Measurements from ENCODE around the gene CTIF. TPM values are rescaled to one million over a fixed set of nuclear protein-coding genes. Genes with fewer than 3 reads are reported as not detected.
A peak's percentile ranks its signal among the peaks of the same experiment; 100 is the strongest.

Gene CTIF
- total RNA-seq, 6 donors from 2014 or later, result 32.1 to 62.4 (median 47.8) TPM

- Histone ChIP-seq H3K27ac (no peak overlapping the region), H3K36me3 (peaks cover 0 to 8% (median 1%) of the 10 kb centered on the region in 4 donors), H3K4me1 (no peaks in the 10 kb centered on the region), H3K27me3 (no peaks in the 10 kb centered on the region), H3K9me3 (no peaks in the 10 kb centered on the region), H3K4me3 (no peak overlapping the region)
- 83 to 93% methylated on average over 3 of the region's 3 CpGs for WGBS, 2 donors
- no peak for ATAC-seq (ENCODE audit: low FRiP score in 2 of 2)
- TF ChIP-seq CTCF (IDR thresholded peaks at IDR 0.05), result no peak
- TF ChIP-seq POLR2AphosphoS5 (IDR thresholded peaks at IDR 0.05), result no peak
- TF ChIP-seq EP300 (IDR thresholded peaks at IDR 0.05), result no peak
- no peak for TF ChIP-seq POLR2A (IDR thresholded peaks at IDR 0.05)
- DNase-seq, result no peak
Measured at GRCh38 chr18:48578289-48578688, 39.5 kb downstream of the CTIF start.

GRCh38 chr18:48580066-48580465 is 41.2 kb downstream of the CTIF start:
- TF ChIP-seq CTCF (IDR thresholded peaks at IDR 0.05), result no peak
- TF ChIP-seq EP300 (IDR thresholded peaks at IDR 0.05), result no peak
- TF ChIP-seq POLR2A (IDR thresholded peaks at IDR 0.05), result no peak
- TF ChIP-seq POLR2AphosphoS5 (IDR thresholded peaks at IDR 0.05), result no peak
- no peak overlapping the region for H3K4me3 ChIP-seq
- no peaks in the 10 kb centered on the region for H3K4me1 ChIP-seq
- WGBS, 2 donors, result 88 to 95% methylated on average over 7 of the region's 7 CpGs
- DNase-seq (no peak), ATAC-seq (ENCODE audit: low FRiP score in 2 of 2) (no peak)
- H3K9me3 ChIP-seq, result no peaks in the 10 kb centered on the region
- H3K36me3 ChIP-seq, result peaks cover 0 to 8% (median 1%) of the 10 kb centered on the region in 4 donors
- H3K27me3 ChIP-seq, result no peaks in the 10 kb centered on the region
- H3K27ac ChIP-seq, result no peak overlapping the region

GRCh38 chr18:48580782-48581181 is 42.0 kb downstream of the CTIF start:
- TF ChIP-seq CTCF (IDR thresholded peaks at IDR 0.05) (no peak), POLR2A (IDR thresholded peaks at IDR 0.05) (no peak), POLR2AphosphoS5 (IDR thresholded peaks at IDR 0.05) (no peak), EP300 (IDR thresholded peaks at IDR 0.05) (no peak)
- DNase-seq (no peak), ATAC-seq (ENCODE audit: low FRiP score in 2 of 2) (peak in 1 of 2 donors; percentile 62)
- no peak overlapping the region for H3K27ac ChIP-seq
- H3K9me3 ChIP-seq, result no peaks in the 10 kb centered on the region
- H3K27me3 ChIP-seq, result no peaks in the 10 kb centered on the region
- 86 to 92% methylated on average over 5 to 10 of the region's 10 CpGs for WGBS, 2 donors
- peaks cover 0 to 3% (median under 1%) of the 10 kb centered on the region in 4 donors for H3K36me3 ChIP-seq
- H3K4me1 ChIP-seq, result no peaks in the 10 kb centered on the region
- no peak overlapping the region for H3K4me3 ChIP-seq

- Histone ChIP-seq H3K36me3 (peaks cover 0 to 2% (median 0%) of the 10 kb centered on the region in 4 donors), H3K9me3 (no peaks in the 10 kb centered on the region), H3K4me1 (no peaks in the 10 kb centered on the region), H3K4me3 (no peak overlapping the region), H3K27me3 (no peaks in the 10 kb centered on the region), H3K27ac (no peak overlapping the region)
- TF ChIP-seq POLR2A (IDR thresholded peaks at IDR 0.05), result no peak
- no peak for TF ChIP-seq CTCF (IDR thresholded peaks at IDR 0.05)
- TF ChIP-seq POLR2AphosphoS5 (IDR thresholded peaks at IDR 0.05), result no peak
- no peak for TF ChIP-seq EP300 (IDR thresholded peaks at IDR 0.05)
- DNase-seq, result no peak
- 72 to 80% methylated on average over 4 of the region's 4 CpGs for WGBS, 2 donors
- ATAC-seq (ENCODE audit: low FRiP score in 2 of 2), result peak in 1 of 2 donors; percentile 53
Measured at GRCh38 chr18:48581206-48581605, 42.4 kb downstream of the CTIF start.

GRCh38 chr18:48581941-48582340 is 43.1 kb downstream of the CTIF start:
- H3K27me3 ChIP-seq, result no peaks in the 10 kb centered on the region
- no peak overlapping the region for H3K27ac ChIP-seq
- DNase-seq (no peak), ATAC-seq (ENCODE audit: low FRiP score in 2 of 2) (no peak)
- H3K4me1 ChIP-seq, result no peaks in the 10 kb centered on the region
- no peak overlapping the region for H3K4me3 ChIP-seq
- TF ChIP-seq EP300 (IDR thresholded peaks at IDR 0.05) (no peak), POLR2AphosphoS5 (IDR thresholded peaks at IDR 0.05) (no peak), CTCF (IDR thresholded peaks at IDR 0.05) (no peak), POLR2A (IDR thresholded peaks at IDR 0.05) (no peak)
- 81 to 84% methylated on average over 7 to 8 of the region's 8 CpGs for WGBS, 2 donors
- H3K9me3 ChIP-seq, result no peaks in the 10 kb centered on the region
- no peaks in the 10 kb centered on the region for H3K36me3 ChIP-seq
